DMS53 (cell line): ENCODE data around the gene MMP21.

ENCODE experiments used
- DNase-seq: peaks from one replicate; lab custom pipeline; 2025; lab: John Stamatoyannopoulos, UW

Gene MMP21

DNA sequence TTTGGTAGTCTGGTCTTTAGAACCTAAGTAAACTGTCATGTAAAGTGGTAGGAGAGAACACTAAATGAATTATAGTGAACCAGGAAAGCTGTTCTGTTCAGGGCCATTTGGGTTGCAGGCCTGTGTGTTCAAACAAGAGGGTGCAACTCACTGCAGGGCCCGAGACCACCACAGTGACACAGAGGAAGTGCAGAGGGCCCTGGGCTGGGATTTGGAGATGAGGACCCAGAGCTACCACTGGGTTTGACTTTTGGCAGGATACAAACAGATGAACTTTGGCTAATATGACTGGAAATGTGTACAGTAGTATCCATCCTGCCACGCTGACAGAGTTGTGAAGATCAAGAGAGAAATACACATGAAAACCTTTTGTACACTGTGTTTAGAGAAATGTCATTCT is 9.8 kb downstream of the MMP21 start:
- no peak for DNase-seq

DNA sequence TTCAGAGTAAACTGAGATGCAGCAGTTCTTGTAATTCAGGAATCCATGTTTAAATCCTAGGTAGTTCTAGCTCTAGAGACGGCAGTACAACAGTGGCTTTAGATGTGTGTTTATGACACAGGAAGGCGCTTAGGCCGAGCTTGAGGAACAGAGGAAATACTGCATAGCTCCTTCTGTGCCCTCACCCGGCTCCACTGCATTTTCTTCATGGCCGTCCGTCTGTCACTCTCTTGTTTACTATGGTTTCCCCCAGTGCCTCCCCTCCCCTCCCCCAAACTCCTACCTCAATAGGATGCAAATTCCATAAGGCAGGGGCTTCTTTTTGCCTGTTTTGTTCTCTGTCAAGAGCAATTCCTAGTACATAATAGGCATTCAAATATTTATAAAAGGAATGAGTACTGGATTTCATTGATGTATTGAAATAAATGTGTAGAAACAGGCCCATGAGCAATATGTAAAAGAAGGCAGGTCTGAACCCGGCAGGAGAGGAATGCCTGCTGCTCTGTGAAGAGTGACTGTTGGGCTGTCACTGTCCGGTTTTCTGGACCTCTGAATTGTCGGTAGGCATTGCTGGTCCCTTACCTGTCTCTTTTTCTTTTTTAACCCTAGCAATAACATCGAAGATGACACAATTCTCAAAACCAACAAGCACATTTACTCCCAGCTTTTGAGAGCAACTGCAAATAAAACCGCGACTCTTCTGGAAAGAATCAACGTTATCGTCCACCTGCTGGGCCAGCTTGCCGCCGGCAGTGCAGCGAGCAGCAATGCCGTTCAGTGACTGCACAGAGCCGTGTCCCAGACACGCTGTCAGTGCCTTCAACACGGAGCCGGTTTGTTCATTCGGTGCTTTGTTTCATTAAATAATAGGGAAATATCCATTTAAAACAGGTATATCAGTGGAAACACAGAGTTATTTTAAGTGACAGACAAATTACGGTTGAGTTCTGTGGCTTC is 12.7 kb downstream of the MMP21 start:
- no peak for DNase-seq

GRCh38 chr10:125761961-125762360 is 13.7 kb downstream of the MMP21 start:
- no peak for DNase-seq

DNA sequence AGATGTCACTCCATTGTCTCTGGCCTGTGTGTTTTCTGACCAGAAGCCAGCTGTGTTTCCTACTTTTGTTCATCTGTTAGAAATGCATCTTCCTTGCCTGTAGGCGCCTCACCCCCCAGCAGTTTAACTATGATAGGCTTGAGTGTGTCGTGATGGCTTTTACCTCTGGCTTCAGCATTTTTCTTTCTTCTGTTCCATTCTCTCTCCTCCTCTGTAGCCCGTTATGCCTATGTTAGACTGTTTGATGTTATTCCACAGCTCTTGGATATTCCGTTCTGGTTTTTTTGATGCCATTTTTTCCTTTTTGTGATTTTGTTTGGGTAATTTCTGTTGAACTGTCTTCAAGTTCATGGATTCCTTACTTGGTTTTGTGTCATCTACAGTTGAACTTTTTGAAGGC is 17.9 kb downstream of the MMP21 start:
- no peak for DNase-seq

DNA sequence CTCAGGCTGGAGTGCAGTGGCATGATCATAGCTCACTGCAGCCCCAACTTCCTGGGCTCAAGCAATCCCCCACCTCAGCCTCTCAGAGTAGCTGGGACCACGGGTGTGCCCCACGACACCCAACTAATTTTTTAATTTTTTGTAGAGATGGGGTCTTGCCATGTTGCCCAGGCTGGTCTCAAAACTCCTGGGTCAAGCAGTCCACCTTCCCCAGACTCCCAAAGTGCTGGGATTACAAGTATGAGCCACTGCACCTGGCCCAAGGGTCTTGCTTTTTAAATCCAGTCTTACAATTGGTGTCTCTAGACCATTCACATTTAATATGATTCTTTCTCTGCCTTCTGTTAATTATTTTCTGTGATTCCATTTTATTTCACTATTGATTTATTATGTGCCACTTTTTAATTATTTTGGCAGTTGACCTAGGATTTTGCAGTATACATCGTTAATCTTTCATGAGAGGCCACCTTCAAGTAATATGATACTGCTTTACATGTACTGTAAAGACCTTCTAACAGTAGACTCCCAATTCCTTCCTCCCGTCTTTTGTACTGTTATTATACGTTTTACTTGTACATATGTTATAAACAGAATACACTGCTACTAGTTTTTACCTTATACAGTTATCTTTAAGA is 18.7 kb downstream of the MMP21 start:
- no peak for DNase-seq

- peak; percentile 34 for DNase-seq
Observed at GRCh38 chr10:125756196-125756595, 19.4 kb downstream of the MMP21 start.

DNA sequence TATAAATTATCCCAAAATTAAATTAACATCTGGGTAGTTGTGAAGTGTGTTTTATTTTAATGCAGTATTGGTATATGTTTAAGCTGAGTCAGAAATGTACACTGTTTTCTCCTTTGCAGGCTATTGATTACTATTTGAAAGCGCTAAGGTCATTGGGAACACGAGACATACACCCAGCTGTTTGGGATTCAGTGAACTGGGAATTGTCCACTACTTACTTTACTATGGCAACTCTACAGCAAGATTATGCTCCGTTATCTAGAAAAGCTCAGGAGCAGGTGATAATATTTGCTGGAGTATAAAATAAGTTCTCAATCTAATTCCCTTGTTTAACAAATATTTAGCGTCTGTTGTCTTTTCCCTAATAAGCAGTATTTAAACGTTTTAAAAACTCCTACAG is 28.2 kb downstream of the MMP21 start:
- DNase-seq, result no peak

GRCh38 chr10:125744909-125745308 is 30.7 kb downstream of the MMP21 start:
- DNase-seq, result no peak

- DNase-seq, result no peak
Observed at GRCh38 chr10:125742465-125742864, 33.2 kb downstream of the MMP21 start.

DNA sequence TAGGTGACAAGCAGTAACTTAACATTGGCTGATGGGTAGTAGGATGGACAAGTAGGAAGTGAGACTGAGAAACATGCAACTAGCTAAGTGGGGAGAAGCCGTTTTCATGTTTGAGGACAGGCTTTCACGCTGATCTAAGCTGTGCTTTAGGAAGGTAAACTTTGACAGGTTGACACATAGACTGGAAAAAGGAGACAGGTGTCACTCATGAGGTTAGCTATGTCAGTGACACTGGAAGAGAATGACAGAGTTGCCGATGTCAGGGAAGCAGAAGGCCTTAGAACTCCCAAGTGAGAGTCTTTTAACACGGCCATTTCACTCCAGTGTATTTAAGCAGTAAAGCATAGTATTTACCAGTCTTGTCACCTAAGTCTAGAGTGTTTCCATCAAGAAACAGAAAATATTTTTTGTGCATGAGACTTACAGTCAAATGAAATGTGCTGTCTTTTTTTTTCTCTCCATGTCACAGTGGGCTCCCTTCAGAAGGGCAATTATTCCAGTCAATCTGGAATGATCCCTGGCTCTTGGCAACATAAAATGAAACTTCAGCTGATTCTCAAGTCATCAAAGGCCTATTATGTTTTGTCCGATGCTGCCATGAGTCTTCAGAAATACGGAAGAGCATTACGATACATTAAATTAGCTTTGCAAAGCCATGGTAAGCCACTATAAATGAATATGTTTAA is 35.5 kb downstream of the MMP21 start:
- DNase-seq, result no peak

DNA sequence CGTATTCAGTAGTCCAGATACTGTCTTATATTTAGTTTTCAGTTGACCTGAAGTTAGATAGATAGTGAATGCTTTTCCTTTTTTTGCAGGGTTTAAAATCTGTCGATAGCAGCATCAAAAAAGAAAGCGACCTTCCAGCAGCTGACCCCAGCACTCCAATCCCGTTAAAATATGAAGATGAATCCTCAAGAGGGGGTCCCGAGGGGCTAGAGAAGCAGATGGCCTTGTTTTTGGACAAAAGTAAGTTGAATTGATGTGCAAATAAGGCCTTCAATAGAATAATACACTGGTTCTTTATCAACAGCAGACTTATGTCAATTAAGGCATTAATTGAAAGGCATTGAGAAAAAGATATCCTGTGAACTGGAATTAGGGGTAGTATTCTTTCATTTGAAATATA is 37.4 kb downstream of the MMP21 start:
- DNase-seq, result no peak

- DNase-seq, result no peak
Observed at GRCh38 chr10:125734823-125735222, 40.8 kb downstream of the MMP21 start.

DNA sequence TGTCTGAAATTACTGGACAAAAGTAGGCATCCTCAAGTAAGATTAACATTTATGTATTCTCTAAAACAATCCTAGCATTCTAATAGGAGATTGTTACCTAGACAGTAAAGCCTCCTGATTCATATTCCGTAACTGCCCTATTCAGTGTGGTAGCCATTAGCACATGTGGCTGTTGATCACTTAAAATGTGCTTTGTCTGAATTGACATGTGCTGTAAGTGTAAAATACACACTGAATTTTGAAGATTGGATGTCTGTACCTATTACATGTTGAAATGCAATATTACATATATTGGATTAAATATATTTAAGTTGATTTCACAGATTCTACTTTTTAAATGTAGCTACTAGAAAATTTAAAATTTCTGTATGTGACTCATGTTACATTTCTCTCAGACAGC is 41.5 kb downstream of the MMP21 start:
- no peak for DNase-seq

- DNase-seq, result peak; percentile 49
Observed at GRCh38 chr10:125727436-125727835, 48.2 kb downstream of the MMP21 start.

DNA sequence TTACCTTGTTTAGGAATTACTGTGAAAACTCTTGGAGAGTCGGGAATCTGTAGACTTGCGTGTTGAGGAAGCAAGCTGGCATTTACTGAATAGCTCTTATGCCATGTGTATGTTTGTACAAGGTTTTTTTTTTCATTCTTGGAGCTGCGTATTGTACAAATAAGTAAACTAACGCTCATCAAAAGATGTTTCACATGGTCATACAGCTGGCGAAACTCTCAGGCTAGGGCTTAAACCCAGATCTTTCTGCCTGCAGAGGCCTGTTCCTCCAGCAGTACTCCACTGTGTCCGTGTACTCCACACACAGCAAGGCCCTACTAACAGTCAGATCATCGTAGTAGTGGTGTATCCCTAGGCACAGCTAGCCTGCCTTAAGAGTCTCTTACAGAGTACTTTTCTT is 48.7 kb downstream of the MMP21 start:
- DNase-seq, result peak; percentile 93

- DNase-seq, result peak; percentile 5
Observed at GRCh38 chr10:125722811-125723210, 52.8 kb downstream of the MMP21 start.

- no peak for DNase-seq
Observed at GRCh38 chr10:125721035-125721434, 54.6 kb downstream of the MMP21 start.

DNA sequence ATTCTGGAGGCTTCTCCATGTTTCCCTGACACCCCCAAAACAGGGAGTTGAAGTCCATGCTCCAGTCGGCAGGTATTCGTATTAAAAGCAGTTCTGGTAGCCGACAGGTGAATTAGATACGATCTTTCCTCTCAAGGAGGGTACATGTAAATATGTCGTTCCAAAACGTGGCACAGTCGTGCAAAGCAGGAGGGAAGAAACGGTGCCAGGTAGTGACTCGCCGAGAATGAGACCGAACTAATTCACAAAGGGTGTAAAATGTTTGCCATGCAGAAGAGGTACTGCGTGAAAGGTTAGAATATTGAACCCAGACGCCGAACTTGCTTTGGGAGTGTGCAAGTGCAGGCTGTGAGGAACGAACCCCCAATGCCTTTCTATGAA is 55.6 kb downstream of the MMP21 start:
- DNase-seq, result no peak

GRCh38 chr10:125719173-125720001 is 56.2 kb downstream of the MMP21 start, which contains the start of gene EDRF1:
TSS of gene EDRF1 (plus strand) at chr10:125719709. CDS start at chr10:125719808, 99 bp downstream.
- DNase-seq, result peak; percentile 99
